NCI-H128 (cell line): ENCODE data around the gene CD74.

Experiments
- DNase-seq: peaks from one replicate; lab custom pipeline; 2025; ENCODE audit not compliant: unreplicated experiment; lab: John Stamatoyannopoulos, UW

Gene CD74

DNA sequence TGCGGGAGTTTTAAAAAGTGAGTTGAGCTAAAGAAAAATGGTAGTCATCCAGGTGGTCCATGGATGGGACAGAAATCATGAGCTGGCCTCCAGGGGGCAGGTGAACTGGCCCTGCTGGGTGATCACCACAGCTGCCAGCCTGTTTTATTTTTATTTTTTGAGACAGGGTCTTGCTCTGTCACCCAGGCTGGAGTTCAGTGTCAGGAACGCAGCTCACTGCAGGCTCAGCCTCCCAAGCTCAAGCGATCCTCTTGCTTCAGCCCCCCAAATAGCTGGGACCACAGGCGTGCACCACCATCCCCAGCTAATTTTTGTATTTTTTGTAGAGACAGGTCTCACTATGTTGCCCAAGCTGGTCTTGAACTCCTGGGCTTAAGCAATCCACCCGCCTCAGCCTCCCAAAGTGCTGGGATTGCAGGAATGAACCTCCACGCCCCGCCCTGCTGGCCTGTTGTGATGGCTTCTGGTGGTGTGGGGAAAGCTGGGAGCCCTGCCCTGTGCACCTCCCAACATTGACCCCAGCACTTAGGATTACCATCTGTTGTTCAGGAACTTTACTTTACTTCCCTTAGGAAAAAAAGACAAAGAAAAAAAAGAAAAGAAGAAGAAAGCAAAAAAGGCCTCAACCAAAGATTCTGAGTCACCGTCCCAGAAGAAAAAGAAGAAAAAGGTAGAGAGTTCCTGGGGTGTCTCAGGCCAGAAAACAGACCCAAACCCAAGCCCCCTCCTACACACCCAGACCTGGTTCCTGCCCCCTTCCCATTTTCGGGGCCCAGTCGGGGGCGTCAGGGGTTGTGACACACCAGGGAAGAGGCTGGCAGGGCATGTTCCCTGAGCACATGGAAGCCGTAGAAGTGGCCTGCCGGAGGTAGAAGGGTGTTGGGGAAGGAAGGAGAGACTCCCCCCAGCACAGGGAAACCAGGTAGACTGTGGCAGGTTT lies 14.7 kb downstream of the CD74 start:
- DNase-seq, result no peak

DNA sequence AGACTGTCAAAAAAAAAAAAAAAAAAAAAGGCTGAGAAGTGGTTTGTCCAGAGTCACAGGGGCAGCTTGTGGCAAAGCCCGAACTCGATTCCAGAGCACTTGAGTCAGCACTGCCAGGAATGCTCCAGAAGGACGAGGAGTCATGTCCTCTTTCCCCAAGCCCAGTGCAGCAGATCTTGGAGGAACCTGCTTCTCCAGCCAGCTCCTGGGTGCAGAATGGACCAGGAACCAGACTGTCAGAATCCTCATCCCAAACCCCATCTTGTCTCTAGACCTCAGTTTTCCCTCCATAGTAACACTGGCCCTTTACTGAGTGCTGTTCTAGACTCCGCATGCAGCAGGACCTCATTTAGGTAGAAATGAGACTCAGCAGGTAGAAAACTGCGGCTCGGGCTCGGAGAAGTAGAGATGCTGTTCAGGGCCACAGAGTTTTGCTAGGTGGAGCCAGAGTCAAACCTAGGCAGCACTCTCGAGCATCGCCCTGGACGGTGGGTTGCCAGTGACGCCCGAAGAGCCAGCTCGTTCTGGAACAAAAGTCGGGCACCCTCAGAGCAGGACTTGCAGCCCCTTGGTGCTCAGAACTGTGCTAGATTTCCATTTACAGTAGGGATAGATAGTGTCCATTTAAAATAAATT lies 15.4 kb downstream of the CD74 start:
- DNase-seq, result no peak

DNA sequence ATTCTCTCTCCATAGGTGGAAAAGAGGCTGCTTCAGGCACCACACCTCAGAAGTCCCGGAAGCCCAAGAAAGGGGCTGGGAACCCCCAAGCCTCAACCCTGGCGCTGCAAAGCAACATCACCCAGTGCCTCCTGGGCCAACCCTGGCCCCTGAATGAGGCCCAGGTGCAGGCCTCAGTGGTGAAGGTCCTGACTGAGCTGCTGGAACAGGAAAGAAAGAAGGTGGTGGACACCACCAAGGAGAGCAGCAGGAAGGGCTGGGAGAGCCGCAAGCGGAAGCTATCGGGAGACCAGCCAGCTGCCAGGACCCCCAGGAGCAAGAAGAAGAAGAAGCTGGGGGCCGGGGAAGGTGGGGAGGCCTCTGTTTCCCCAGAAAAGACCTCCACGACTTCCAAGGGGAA lies 16.4 kb downstream of the CD74 start:
- DNase-seq, result no peak

DNA sequence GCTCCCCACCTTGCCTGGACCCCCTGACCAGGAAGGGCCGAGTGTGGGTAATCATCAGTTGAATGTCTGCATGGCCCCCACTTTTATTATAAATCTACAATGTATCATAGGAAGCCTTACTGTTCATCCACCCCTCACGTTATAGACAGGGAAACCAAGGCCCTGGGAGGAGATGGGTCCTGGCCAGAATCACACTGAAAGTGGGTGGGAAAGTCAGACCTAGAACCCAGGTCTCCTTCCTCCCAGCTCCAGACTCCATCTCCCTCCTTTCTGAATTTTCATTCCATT lies 17.1 kb downstream of the CD74 start:
- DNase-seq, result no peak

DNA sequence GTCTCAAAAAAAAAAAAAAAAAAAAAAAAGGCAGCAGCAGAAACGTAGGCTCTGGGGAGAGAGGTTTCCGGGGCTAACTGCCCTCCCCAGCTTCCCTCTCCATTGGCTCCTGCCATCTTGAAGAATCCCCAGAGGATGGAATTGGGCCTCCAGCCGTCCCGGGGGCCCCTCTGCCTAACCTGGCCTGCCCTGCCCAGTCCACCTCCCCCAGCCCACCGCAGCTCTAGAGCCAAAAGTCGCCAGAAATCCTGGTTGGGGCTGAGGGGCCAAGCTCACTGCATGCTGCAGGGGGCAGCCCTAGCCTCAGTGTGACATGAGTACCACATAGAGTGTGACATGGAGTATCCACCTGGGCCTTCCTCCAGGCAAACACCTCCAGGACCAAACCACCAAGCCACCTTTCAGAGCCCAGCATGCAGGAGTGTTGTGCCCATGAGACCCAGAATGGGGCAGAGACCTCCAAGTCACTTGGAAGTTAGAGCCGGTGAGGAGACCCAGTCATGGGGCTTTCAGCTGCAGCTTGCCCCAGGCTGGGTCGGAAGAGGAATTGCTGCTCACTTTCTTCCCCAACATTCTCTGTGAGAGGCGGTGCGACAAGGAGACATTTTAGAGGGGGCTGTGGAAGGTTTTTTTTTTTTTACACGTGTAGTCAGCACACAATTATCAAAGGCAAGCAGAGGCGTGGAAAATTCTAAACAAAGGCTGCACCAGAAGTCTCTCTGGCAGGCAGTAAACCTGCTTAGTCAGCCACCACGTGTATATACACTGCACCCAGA lies 17.6 kb downstream of the CD74 start:
- DNase-seq, result no peak

DNA sequence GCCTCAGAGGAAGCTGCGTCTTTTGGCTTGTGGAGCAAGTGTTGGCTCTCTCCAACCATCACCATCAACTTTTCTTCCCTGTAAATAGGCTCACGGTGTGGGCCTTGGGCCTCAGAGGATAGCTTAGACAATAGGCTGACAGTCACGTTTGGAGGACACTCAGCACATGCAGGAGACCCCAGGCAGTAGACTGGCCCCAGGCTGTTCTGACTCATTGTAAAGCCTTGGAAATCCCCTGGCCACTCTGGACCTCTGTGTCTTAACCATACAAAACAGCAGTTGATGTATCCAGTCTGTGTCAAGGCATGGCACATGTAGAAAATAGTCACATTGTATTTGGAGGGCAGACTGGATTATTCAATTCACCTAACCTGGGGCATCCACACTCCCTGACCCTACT lies 18.6 kb downstream of the CD74 start:
- DNase-seq, result no peak

DNA sequence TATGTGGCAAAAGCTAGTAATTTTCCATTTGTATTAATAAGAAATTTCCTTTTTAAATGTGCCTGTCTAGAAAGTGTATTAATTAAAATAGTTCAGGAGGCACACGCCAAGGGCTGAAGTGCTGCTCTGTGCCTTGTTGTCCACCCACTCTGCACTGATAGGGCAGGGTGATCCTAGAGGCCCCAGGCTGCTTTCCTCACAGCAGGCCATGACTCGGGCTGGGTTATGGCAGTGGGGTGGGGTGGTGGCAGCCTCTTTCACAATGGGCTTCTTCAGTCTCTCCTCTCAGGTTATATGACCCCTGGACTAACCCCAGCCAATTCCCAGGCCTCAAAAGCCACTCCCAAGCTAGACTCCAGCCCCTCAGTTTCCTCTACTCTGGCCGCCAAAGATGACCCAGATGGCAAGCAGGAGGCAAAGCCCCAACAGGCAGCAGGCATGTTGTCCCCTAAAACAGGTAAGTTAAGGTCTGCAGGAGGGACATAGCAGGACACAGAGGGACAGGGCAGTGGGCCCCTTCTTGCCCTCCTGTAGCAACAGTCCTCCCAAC lies 19.5 kb downstream of the CD74 start:
- no peak for DNase-seq

DNA sequence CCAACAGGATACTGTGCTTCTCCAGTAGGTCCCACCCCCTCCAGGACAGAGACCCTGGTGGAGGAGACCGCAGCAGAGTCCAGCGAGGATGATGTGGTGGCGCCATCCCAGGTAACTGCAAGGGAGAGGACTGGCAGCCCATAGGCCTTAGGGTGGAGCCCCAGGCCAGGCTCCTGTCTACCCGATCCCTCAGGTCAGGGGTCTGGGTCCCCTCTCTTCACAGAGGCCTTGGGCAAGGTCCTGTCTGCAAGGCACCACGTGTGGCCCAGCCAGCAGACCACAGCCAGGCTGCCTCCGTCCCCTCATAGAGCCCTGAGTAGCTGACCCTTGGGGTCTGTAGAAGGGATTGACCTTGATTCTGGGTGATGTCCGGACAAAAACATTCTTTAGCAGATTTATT lies 20.0 kb downstream of the CD74 start:
- no peak for DNase-seq

DNA sequence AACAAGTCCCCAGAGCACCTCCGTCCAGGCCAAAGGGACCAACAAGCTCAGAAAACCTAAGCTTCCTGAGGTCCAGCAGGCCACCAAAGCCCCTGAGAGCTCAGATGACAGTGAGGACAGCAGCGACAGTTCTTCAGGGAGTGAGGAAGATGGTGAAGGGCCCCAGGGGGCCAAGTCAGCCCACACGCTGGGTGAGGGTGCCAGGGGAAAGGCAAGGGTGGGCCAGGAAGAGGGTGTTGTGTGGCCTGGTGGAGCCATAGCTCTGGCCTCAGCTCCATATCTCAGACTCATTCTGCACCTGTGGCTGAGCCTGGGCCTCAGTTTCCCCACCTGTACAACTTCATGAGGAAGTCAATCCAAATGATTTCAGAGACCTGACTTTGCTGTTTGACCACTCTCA lies 20.7 kb downstream of the CD74 start:
- DNase-seq, result no peak

DNA sequence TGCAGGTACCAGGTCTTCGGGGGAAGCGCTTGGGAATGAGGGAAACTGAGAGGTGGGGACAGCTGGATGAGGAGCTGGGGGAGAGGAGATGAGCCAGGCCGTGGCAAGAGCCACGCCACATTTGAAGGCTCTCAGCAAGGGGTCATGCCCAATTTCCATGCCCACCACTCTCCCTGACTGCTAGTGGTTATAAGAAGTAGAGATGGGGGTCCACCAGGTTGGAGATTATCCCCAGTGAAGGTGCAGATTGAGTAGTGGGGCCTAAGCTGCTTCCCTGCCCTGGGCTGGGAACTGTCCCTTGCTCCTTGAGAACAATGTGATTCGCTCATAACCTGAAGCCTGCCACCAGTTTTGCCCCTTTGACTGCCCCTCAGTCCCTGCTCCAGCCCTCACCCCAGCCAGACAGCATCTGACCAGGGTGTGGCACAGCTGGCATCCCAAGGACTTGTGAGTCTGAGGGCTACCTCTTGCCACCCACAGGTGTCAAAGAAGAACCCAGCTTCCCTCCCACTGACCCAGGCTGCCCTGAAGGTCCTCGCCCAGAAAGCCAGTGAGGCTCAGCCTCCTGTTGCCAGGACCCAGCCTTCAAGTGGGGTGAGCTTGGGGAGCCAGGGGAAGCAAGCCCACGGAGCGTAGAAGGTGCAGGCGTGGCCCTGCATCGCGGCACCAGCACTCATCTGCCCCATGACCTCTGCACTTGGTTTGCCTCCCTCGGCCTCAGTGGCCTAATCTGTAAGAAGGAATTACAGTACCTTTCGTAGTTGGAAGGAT lies 21.5 kb downstream of the CD74 start:
- DNase-seq, result no peak

DNA sequence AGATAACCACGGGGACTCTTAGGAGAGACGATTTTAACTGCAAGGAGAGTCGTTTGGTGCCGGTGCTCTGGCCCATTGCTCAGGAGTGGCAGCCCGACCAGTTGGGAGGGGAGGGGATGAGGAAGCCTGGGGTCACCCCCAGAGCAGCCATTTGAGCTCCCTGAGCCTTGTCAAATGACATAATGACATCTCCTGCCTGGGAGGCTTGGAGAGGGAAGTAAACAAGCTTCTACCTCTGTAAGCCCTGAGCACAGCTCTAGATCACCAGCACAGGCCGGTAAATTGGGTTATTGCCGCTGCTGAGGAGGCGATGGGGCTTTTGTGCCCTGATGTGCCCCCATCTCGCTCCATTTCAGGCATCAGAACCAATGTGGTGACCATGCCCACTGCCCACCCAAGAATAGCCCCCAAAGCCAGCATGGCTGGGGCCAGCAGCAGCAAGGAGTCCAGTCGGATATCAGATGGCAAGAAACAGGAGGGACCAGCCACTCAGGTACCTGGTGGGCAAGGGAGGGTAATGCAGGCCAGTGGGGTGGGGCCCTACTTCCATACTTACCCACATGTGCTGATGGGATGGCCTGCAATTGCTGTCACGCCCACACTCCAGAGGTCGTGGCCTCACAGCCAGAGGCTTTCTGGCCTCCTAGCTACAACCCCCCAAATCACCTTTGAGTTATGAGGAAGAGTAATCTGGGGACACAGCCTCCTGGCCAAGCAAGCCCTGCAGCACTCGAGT lies 23.0 kb downstream of the CD74 start:
- no peak for DNase-seq

DNA sequence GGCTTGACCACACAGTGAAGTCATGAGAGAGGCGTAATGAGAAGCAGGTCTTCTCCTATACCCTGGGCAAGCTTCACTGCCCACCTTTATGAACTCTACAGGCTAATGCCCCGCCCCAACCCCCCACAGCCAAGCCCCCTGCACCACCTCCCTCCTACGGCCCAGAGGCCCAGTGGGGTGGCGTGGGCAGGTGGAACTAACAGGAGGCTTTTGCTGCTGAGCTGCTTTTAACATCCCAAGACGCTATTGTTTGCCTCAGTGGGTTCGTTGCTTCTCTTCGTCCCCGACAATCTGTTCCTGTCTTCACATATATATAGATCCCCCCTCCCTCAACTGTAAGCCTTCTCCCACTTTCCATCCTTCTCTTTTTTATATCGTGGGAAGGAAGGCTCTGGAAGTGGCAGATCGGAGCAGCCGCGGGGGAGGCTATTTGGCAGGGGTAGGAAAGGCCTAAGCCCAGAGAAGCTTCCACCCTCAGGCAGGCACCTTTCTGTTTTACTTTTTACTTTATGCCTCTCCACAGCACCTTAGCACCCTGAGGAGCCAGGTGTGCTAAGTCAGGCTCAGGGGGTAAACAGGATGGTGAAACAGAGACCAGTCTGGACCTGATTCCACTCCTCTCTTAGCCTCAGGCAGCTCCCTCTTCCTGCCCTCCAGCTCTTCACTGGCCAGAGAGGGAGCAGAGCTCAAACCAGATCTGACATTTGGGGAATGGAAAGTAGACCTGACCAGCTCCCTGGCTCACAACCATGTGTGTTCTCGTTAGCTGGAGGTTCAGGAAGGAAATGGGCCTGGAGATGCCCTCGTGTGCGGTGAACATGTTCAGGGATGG lies 26.5 kb downstream of the CD74 start:
- DNase-seq, result no peak

DNA sequence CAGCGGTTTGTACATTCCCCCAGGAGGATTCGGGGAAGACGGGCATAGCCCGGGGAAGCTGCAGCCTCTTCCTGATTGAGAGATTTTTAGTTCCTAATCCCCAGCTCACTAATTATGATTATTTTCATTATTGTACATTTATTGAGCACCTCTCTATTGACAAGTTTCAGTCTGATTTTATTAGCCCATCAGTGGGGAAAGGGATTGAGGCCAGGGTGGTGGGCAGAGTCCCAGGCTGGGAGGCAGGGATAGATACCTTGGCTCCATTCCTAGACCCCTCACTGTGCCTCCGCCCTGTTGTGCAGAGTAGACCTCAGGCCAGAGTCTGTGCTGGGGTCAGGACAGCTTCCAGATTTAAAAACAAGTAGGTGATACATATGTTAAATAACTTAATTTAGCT lies 28.0 kb downstream of the CD74 start:
- no peak for DNase-seq

DNA sequence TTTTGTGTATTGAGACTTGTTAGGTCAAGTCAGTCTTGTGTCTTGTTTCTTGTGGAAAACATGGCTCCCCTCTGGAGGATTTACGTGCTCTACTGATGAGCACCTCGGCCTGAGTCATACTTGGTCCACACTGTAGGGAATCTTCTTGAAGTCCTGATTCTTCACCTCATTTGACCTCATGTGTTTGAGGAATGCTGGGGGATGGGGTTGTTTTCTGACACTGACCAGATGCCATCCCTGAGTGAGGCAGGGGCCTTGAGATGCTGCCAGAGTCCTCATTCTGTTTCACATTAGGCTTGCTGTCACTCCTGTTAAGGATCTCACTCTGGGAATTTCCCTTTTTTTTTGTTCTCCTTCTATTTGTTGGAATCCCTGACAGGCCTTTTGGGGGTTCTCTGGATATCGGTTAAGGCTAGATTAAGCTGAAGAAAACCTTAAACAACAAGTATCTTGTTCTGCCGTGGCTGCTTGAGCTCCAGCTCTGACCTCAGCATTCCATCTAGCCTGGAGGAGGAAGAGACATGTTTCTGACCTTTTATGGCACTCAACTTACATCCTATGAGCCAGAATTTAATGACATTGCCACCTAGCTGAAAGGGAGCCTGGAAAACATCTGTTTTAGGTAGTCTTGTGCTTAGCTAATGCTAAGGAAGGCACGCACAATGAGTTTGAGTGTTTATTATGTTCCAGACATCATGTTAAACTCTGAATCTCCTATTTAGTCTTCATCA lies 34.6 kb downstream of the CD74 start:
- DNase-seq, result no peak

DNA sequence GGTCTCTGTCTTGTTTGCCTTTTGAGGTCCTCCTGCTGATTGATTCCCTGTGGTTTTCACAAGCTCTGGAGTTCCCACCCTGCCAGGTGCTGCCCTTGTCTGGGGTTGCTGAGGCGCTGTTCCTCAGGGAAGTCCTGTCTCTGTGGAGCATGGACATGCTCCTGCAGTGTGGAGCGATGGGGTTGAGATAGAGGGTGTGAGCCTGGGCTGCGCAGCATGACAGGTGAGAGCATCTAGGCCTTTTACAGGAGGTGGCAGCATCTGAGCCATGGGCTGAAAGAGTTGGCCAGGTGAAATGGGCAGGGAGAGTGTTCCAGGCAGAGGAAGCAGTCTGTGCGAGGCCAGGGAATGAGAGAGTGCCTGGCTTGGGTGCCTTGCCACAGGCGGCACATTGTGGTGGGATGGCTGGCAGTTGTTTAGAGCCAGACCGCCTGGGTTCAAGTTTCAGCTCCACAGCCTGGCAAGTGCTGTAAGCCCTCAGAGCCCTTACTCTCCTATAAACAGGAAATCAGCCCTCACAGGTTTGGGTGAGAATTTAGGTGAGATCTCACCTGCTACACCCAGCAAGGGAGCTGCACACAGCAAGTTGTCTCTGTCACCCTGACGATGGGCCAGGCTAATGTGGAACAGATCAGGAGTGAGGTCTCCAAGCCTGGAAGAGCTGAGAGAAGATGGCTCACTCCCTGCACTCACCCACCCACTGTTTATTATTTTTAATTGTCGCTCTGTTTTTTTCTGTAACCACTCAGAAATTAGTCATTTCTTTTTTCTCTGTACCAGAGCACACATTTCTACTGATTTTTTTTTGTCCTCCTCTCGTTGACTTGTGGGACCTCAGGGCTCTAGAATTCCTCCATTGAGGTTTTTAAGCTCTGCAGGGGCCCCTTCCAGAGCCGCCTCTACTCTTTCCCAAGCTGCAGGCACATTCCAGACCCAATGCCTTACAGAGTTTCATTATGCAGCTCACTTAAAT lies 35.6 kb downstream of the CD74 start:
- no peak for DNase-seq

DNA sequence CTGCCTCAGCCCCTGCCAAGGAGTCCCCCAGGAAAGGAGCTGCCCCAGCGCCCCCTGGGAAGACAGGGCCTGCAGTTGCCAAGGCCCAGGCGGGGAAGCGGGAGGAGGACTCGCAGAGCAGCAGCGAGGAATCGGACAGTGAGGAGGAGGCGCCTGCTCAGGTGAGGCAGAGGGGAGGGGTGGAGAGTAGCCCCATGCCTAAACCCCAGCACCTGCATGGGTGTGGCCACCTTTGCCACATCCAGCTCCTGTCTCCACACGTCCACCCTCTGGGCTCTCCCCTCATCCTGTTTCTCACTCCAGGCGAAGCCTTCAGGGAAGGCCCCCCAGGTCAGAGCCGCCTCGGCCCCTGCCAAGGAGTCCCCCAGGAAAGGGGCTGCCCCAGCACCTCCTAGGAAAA lies 38.1 kb downstream of the CD74 start:
- DNase-seq, result no peak

DNA sequence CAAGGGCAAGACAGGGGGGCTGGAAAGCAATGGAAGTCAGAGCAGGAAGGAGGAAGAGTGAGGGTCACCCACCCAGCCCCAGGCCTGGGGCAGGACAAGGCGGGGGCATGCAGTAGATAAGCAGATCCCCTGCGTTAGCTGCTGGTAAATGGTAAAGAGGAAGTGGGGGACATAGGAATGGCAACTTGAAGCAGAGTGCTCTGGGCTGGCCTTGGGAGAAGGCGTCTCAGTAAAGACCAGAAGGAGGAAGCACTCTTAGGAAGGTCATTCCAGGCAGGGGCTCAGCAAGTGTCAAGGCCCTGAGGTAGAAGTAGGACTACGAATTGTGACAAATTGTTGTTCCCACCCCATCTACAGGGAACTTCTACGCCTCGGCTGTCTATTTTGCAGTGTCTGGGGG lies 40.1 kb downstream of the CD74 start:
- no peak for DNase-seq

DNA sequence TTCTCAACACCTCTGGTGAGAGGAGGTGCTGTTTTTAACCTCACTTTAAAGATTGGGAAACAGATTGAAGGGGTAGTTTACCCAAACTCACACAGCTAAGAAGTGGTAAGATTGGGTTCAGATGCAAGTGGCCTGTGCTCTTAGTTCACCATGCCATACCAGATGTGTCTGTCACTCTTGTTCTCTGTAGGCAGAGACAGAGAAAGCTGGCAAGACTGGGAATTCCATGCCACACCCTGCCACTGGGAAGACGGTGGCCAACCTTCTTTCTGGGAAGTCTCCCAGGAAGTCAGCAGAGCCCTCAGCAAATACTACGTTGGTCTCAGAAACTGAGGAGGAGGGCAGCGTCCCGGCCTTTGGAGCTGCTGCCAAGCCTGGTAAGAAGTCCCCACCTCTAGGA lies 44.2 kb downstream of the CD74 start:
- DNase-seq, result no peak
